NCI-H1417 (cell line): ENCODE measurements around the gene SERPINI1.
A peak's percentile ranks its signal among the peaks of the same experiment; 100 is the strongest.

Experiments
- DNase-seq, 3 experiments: peaks; one replicate each; lab custom pipeline; 2025; lab: John Stamatoyannopoulos, UW

Gene SERPINI1

GRCh38 chr3:167735233-167736138 is at the start of gene SERPINI1:
SERPINI1 (plus strand) TSS chr3:167735721; CDS start chr3:167789129, 53,408 bp downstream.
- peak; percentile 91 to 99 (median 98) for DNase-seq

- no peak for DNase-seq
These were observed 44.2 kb upstream of the SERPINI1 start for GRCh38 chr3:167691366-167691765.

- no peak for DNase-seq
These were observed 41.4 kb upstream of the SERPINI1 start for GRCh38 chr3:167694121-167694520.

- no peak for DNase-seq
These were observed 35.5 kb upstream of the SERPINI1 start for GRCh38 chr3:167700046-167700445.

GRCh38 chr3:167700926-167701325 is 34.6 kb upstream of the SERPINI1 start:
- no peak for DNase-seq

- no peak for DNase-seq
These were observed 29.7 kb upstream of the SERPINI1 start for GRCh38 chr3:167705840-167706239.

- DNase-seq: no peak
These were observed 25.8 kb upstream of the SERPINI1 start for GRCh38 chr3:167709690-167710089.

GRCh38 chr3:167710552-167710951 is 25.0 kb upstream of the SERPINI1 start:
- no peak for DNase-seq

- DNase-seq: no peak
These were observed 24.1 kb upstream of the SERPINI1 start for GRCh38 chr3:167711439-167711838.

- DNase-seq: no peak
These were observed 23.1 kb upstream of the SERPINI1 start for GRCh38 chr3:167712445-167712844.

GRCh38 chr3:167714871-167715270 is 20.6 kb upstream of the SERPINI1 start:
- no peak for DNase-seq

GRCh38 chr3:167716920-167717319 is 18.6 kb upstream of the SERPINI1 start:
- peak in 1 of 3 experiments; percentile 23 for DNase-seq

GRCh38 chr3:167718582-167718981 is 16.9 kb upstream of the SERPINI1 start:
- no peak for DNase-seq

GRCh38 chr3:167723025-167723512 is 12.5 kb upstream of the SERPINI1 start:
- DNase-seq: no peak

- no peak for DNase-seq
These were observed 11.6 kb upstream of the SERPINI1 start for GRCh38 chr3:167723872-167724271.

- no peak for DNase-seq
These were observed 7.3 kb upstream of the SERPINI1 start for GRCh38 chr3:167728176-167728575.

- no peak for DNase-seq
These were observed 6.7 kb upstream of the SERPINI1 start for GRCh38 chr3:167728632-167729323.

- DNase-seq: peak in 1 of 3 experiments; percentile 60
These were observed 5.9 kb upstream of the SERPINI1 start for GRCh38 chr3:167729591-167729990.

GRCh38 chr3:167731393-167731792 is 4.1 kb upstream of the SERPINI1 start:
- DNase-seq: no peak

- DNase-seq: no peak
These were observed 3.0 kb upstream of the SERPINI1 start for GRCh38 chr3:167732313-167733065.

GRCh38 chr3:167733961-167734497 is 1.5 kb upstream of the SERPINI1 start:
- DNase-seq: no peak
